ENCODE results near the gene CHIA. TPM values are rescaled to one million over a fixed set of nuclear protein-coding genes. Genes with fewer than 3 reads are reported as not detected.

Gene CHIA
- total and polyA plus RNA-seq, 2 of the 13 experiments (the other 11 are each of a cell fraction or from before 2014, with no cell fraction given): not detected

- no peak for TF ChIP-seq MLXIP (CRISPR knock-in tag; IDR thresholded peaks at IDR 0.05; ENCODE audit: borderline replicate concordance)
Observed at GRCh38 chr1:111275079-111275478, 15.6 kb upstream of the CHIA start (continued).

- CTCF ChIA-PET (ENCODE audit: low intra/inter-chr PET ratio, low total read pairs): no interaction called here
Observed at GRCh38 chr1:111275780-111276433, 14.7 kb upstream of the CHIA start.

More at GRCh38 chr1:111275780-111276433, 14.7 kb upstream of the CHIA start:
- Histone ChIP-seq H3K79me2 (ENCODE audit: insufficient read depth, low read length) (no peaks in the 10 kb centered on the region), H3K9ac (ENCODE audit: insufficient read depth, low read depth, low read length) (no peak overlapping the region), H3K4me3 (replicated peaks in 1 of 3; ENCODE audit: insufficient read depth in 1 of 3, low read depth in 2 of 3, low read length in 3 of 3) (no peak overlapping the region), H3K27ac (ENCODE audit: extremely low read length, insufficient read depth, low read length) (no peak overlapping the region), H3K27me3 (ENCODE audit: control insufficient read depth in 1 of 2, insufficient read depth in 2 of 2, low read length in 2 of 2) (no peaks in the 10 kb centered on the region), H3K4me1 (ENCODE audit: insufficient read depth, low read length) (peaks cover 11% of the 10 kb centered on the region; the same call in 1 of the 2 replicates), H4K20me1 (ENCODE audit: insufficient read depth, low read length) (no peaks in the 10 kb centered on the region), H2AFZ (ENCODE audit: low read length) (no peak overlapping the region), H3K4me2 (ENCODE audit: low read depth, low read length) (no peak overlapping the region), H3K36me3 (replicated peaks in 1 of 2; ENCODE audit: control insufficient read depth in 1 of 2, insufficient read depth in 2 of 2, low read length in 2 of 2) (no peaks in the 10 kb centered on the region), H3K9me3 (ENCODE audit: low read length) (no peaks in the 10 kb centered on the region)
- intact Hi-C loops (cut with micrococcal nuclease; ENCODE audit: unreplicated experiment) (no loop called here), in situ Hi-C loops (cut with HindIII; ENCODE audit: extremely low pct_ligation_motif_present, low pct_unique_long_range_greater_than_20kb) (no loop called here)
- ATAC-seq: no peak
- POLR2A ChIA-PET: no interaction called here
- FAIRE-seq: no peak
- BruUV-seq (replicated peaks): no TSS peak
- TF ChIP-seq ZNF225 (CRISPR knock-in tag; IDR thresholded peaks at IDR 0.05) (no peak), FOXK1 (CRISPR knock-in tag; IDR thresholded peaks at IDR 0.05; ENCODE audit: borderline replicate concordance, low read depth) (no peak), BCL3 (CRISPR knock-in tag; IDR thresholded peaks at IDR 0.05) (no peak), ZBTB10 (CRISPR knock-in tag; IDR thresholded peaks at IDR 0.05; ENCODE audit: borderline replicate concordance) (no peak), ZNF138 (CRISPR knock-in tag; IDR thresholded peaks at IDR 0.05; ENCODE audit: low read depth) (no peak), ZNF75D (CRISPR knock-in tag; IDR thresholded peaks at IDR 0.05; ENCODE audit: borderline replicate concordance) (no peak), ZNF850 (CRISPR knock-in tag; conservative IDR thresholded peaks at IDR 0.05) (no peak), FIP1L1 (IDR thresholded peaks at IDR 0.05; ENCODE audit: borderline replicate concordance, insufficient read depth, low read depth, low read length) (no peak), HMG20B (CRISPR knock-in tag; conservative IDR thresholded peaks at IDR 0.05) (no peak), EZH2 (conservative IDR thresholded peaks at IDR 0.05; ENCODE audit: low read depth, low read length) (no peak), RFXANK (CRISPR knock-in tag; IDR thresholded peaks at IDR 0.05) (no peak), CEBPB (IDR thresholded peaks at IDR 0.05; ENCODE audit: borderline replicate concordance, low read depth, low read length) (no peak), TBL1XR1 (IDR thresholded peaks at IDR 0.05; ENCODE audit: borderline replicate concordance, low read length, partially characterized antibody) (no peak), EHMT2 (IDR thresholded peaks at IDR 0.05; ENCODE audit: borderline replicate concordance, low read depth, low read length) (no peak), ASH2L (IDR thresholded peaks at IDR 0.05; ENCODE audit: insufficient read length, low read depth, low read length) (no peak)
- DNase-seq (ENCODE audit: low spot score): no peak

All from HepG2 (cell line).